Posterior vena cava (tissue), 2 donors: Measurements from ENCODE around the gene KIRREL2. TPM values are rescaled to one million over a fixed set of nuclear protein-coding genes. Genes with fewer than 3 reads are reported as not detected.
"Not testable (repeated sequence)": the region's sequence is repeated elsewhere in the genome, so short reads cannot be mapped to it uniquely, and the experiment has no call there.

Experiments used
- DNase-seq: peaks from one replicate; pipeline ENCODE4 v3.0.0-alpha.2; 2020; ENCODE audit warnings: low spot score
- intact Hi-C, 2 donors: fragments of 100-400 bp; cut with DNase I; formaldehyde crosslinking; loops; one replicate each; pipeline versions ENCODE4 v1.14.1 to v1.14.2; 2022 to 2023
- long read RNA-seq, 2 donors: library from polyadenylated mRNA; unstranded; transcript quantifications; one replicate each; pipeline ENCODE4 v2.0.0, GENCODE V29; 2020 to 2021
- total RNA-seq, 2 donors: library from RNA; stranded (reverse); fragmentation: NEBNext Ultra II Directional; extraction: Animal tissue kit (Norgen Biotek cat#: 25700); gene quantifications; one replicate each; pipeline ENCODE4 v1.2.1, GENCODE V29; 2021
- donor health status: DM: yes; HTN: yes; CAD: no.
- donor health status: DM: yes; HTN: yes; CAD: no.

Gene KIRREL2
- total RNA-seq: not detected
- long read RNA-seq, donor 1: 0 reads
- long read RNA-seq, donor 2: 0 reads

- intact Hi-C loops: no loop called here
- DNase-seq: no peak
These were observed at the start of gene KIRREL2 for GRCh38 chr19:35856546-35857149. Gene KIRREL2 (plus strand): TSS chr19:35856911. CDS start chr19:35857120, 209 bp downstream.

- intact Hi-C loops: no loop called here
- no peak for DNase-seq
These were observed 49.1 kb upstream of the KIRREL2 start for GRCh38 chr19:35807633-35808032.

- DNase-seq: no peak
- intact Hi-C loops: no loop called here
These were observed 45.1 kb upstream of the KIRREL2 start for GRCh38 chr19:35811317-35812219.

GRCh38 chr19:35812220-35813042 is 44.3 kb upstream of the KIRREL2 start, which contains the start of gene PRODH2:
Gene PRODH2 (minus strand): TSS chr19:35812845. CDS start chr19:35812805, 40 bp downstream.
- intact Hi-C loops: no loop called here
- DNase-seq: no peak

GRCh38 chr19:35813043-35813890 is 43.4 kb upstream of the KIRREL2 start:
- DNase-seq: no peak
- intact Hi-C loops: no loop called here

GRCh38 chr19:35816262-35816661 is 40.4 kb upstream of the KIRREL2 start:
- intact Hi-C loops: no loop called here
- DNase-seq: no peak

GRCh38 chr19:35816846-35817245 is 39.9 kb upstream of the KIRREL2 start:
- DNase-seq: no peak
- intact Hi-C loops: no loop called here

- intact Hi-C loops: no loop called here
- DNase-seq: no peak
These were observed 38.3 kb upstream of the KIRREL2 start for GRCh38 chr19:35818445-35818844.

- intact Hi-C loops: no loop called here
- no peak for DNase-seq
These were observed 34.1 kb upstream of the KIRREL2 start for GRCh38 chr19:35822579-35822978.

GRCh38 chr19:35824150-35824549 is 32.6 kb upstream of the KIRREL2 start:
- intact Hi-C loops: no loop called here
- no peak for DNase-seq

GRCh38 chr19:35828692-35829301 is 27.9 kb upstream of the KIRREL2 start:
- intact Hi-C loops: no loop called here
- DNase-seq: peak; percentile 90

GRCh38 chr19:35830986-35831385 is 25.7 kb upstream of the KIRREL2 start:
- peak; percentile 54 for DNase-seq
- intact Hi-C loops: no loop called here

GRCh38 chr19:35832054-35832453 is 24.7 kb upstream of the KIRREL2 start:
- intact Hi-C loops: no loop called here
- DNase-seq: peak; percentile 23

GRCh38 chr19:35833972-35834371 is 22.7 kb upstream of the KIRREL2 start:
- peak; percentile 35 for DNase-seq
- intact Hi-C loops: no loop called here

- intact Hi-C loops: not testable (repeated sequence)
- DNase-seq: peak; percentile 37
These were observed 20.6 kb upstream of the KIRREL2 start for GRCh38 chr19:35836096-35836495.

- peak; percentile 59 for DNase-seq
- intact Hi-C loops: no loop called here
These were observed 14.6 kb upstream of the KIRREL2 start for GRCh38 chr19:35841961-35842595.

- intact Hi-C loops: no loop called here
These were observed 13.9 kb upstream of the KIRREL2 start for GRCh38 chr19:35842666-35843272.

More at GRCh38 chr19:35842666-35843272, 13.9 kb upstream of the KIRREL2 start:
- DNase-seq: no peak
